Osteocyte (in vitro differentiated cells): ENCODE measurements around the gene BCAT1. TPM values are rescaled to one million over a fixed set of nuclear protein-coding genes. Genes with fewer than 3 reads are reported as not detected.

ENCODE experiments used
- DNase-seq: peaks from one replicate; pipeline ENCODE4 v3.0.0; 2021; ENCODE audit warnings: mixed read lengths; ENCODE audit not compliant: unreplicated experiment; ENCODE audit errors: extremely low spot score
- H3K27ac Mint-ChIP-seq: one replicate; pipeline ENCODE4 v1.8.0; 2021; ENCODE audit warnings: mild to moderate bottlenecking, mixed read lengths; ENCODE audit not compliant: unreplicated experiment
- H3K27me3 Mint-ChIP-seq: one replicate; pipeline ENCODE4 v1.8.0; 2021; ENCODE audit warnings: mixed read lengths; ENCODE audit not compliant: unreplicated experiment
- H3K36me3 Mint-ChIP-seq: one replicate; pipeline ENCODE4 v1.8.0; 2021; ENCODE audit warnings: mixed read lengths; ENCODE audit not compliant: unreplicated experiment
- H3K4me1 Mint-ChIP-seq: one replicate; pipeline ENCODE4 v1.8.0; 2021; ENCODE audit warnings: mixed read lengths; ENCODE audit not compliant: unreplicated experiment
- H3K4me3 Mint-ChIP-seq: one replicate; pipeline ENCODE4 v1.8.0; 2021; ENCODE audit warnings: mild to moderate bottlenecking, moderate library complexity, mixed read lengths; ENCODE audit not compliant: unreplicated experiment
- H3K9me3 Mint-ChIP-seq: one replicate; pipeline ENCODE4 v1.8.0; 2021; ENCODE audit warnings: mixed read lengths; ENCODE audit not compliant: unreplicated experiment
- CTCF ChIP-seq: fragments of 200-600 bp; sonication (generic); IDR thresholded peaks from 2 replicates; pipeline ENCODE4 v1.5.0; 2021; ENCODE audit warnings: antibody characterized with exemption, mild to moderate bottlenecking, moderate library complexity
- total RNA-seq: library from RNA; stranded (reverse); gene quantifications from 2 replicates; pipeline ENCODE4 v1.2.1, GENCODE V29; 2021

Gene BCAT1
- total RNA-seq, 1 donor from 2014 or later = 155 TPM

GRCh38 chr12:24821691-24822090, 127.2 kb downstream of the BCAT1 start:
- Mint-ChIP-seq H3K27me3 (no peaks in the 10 kb centered on the region), H3K36me3 (peaks cover 57% of the 10 kb centered on the region), H3K4me1 (peaks cover 38% of the 10 kb centered on the region), H3K4me3 (no peak overlapping the region), H3K27ac (peak overlapping the region; percentile 89), H3K9me3 (no peaks in the 10 kb centered on the region)
- TF ChIP-seq CTCF = no peak
- DNase-seq = no peak

GRCh38 chr12:24820872-24821271, 128.0 kb downstream of the BCAT1 start:
- TF ChIP-seq CTCF = no peak
- no peaks in the 10 kb centered on the region for H3K27me3 Mint-ChIP-seq
- H3K4me1 Mint-ChIP-seq = peaks cover 46% of the 10 kb centered on the region
- H3K36me3 Mint-ChIP-seq = peaks cover 60% of the 10 kb centered on the region
- no peaks in the 10 kb centered on the region for H3K9me3 Mint-ChIP-seq
- H3K27ac Mint-ChIP-seq = no peak overlapping the region
- DNase-seq = no peak
- no peak overlapping the region for H3K4me3 Mint-ChIP-seq

- Mint-ChIP-seq H3K9me3 (no peaks in the 10 kb centered on the region), H3K36me3 (peaks cover 59% of the 10 kb centered on the region), H3K4me1 (peaks cover 42% of the 10 kb centered on the region), H3K27ac (no peak overlapping the region), H3K4me3 (no peak overlapping the region), H3K27me3 (no peaks in the 10 kb centered on the region)
- no peak for TF ChIP-seq CTCF
- no peak for DNase-seq
These were observed 130.6 kb downstream of the BCAT1 start for GRCh38 chr12:24818351-24818750.

- Mint-ChIP-seq H3K4me1 (peaks cover 11% of the 10 kb centered on the region), H3K9me3 (no peaks in the 10 kb centered on the region), H3K4me3 (no peak overlapping the region), H3K27ac (no peak overlapping the region), H3K27me3 (no peaks in the 10 kb centered on the region), H3K36me3 (peaks cover 70% of the 10 kb centered on the region)
- DNase-seq = no peak
- no peak for TF ChIP-seq CTCF
These were observed 133.8 kb downstream of the BCAT1 start for GRCh38 chr12:24815114-24815423.

- Mint-ChIP-seq H3K36me3 (peaks cover 66% of the 10 kb centered on the region), H3K27me3 (no peaks in the 10 kb centered on the region), H3K27ac (peak overlapping the region; percentile 14), H3K4me1 (peaks cover 11% of the 10 kb centered on the region), H3K9me3 (no peaks in the 10 kb centered on the region), H3K4me3 (no peak overlapping the region)
- no peak for TF ChIP-seq CTCF
- DNase-seq = no peak
These were observed 134.4 kb downstream of the BCAT1 start for GRCh38 chr12:24814379-24815113.
